Aorta (tissue), 5 donors: ENCODE data around the gene ZBTB7C. TPM values are rescaled to one million over a fixed set of nuclear protein-coding genes. Genes with fewer than 3 reads are reported as not detected.
A peak's percentile ranks its signal among the peaks of the same experiment; 100 is the strongest.

ENCODE experiments used
- ATAC-seq: fragments of 200-7000 bp; cut with Tn5 transposase; one replicate; pipeline ENCODE4 v1.9.1; 2022; ENCODE audit warnings: moderate library complexity; ENCODE audit not compliant: low FRiP score
- DNase-seq, 2 donors: peaks; one replicate each; pipeline ENCODE4 v3.0.0-alpha.2; 2020
- H3K27ac ChIP-seq, 2 donors: one replicate each; pipeline ENCODE4 v1.5.1; 2013; ENCODE audit warnings: low read length in 2 of 2, mild to moderate bottlenecking in 2 of 2, moderate library complexity in 2 of 2, control low read depth in 1 of 2, inconsistent platforms in 1 of 2, low read depth in 1 of 2
- H3K27me3 ChIP-seq, 2 donors: one replicate each; pipeline ENCODE4 v1.6.1; 2013; ENCODE audit warnings: control low read depth in 1 of 2, low read length in 1 of 2, mild to moderate bottlenecking in 1 of 2, moderate library complexity in 1 of 2; ENCODE audit not compliant: insufficient read depth in 2 of 2, control insufficient read depth in 1 of 2
- H3K36me3 ChIP-seq, 2 donors: one replicate each; pipeline ENCODE4 v1.6.1; 2013; ENCODE audit warnings: control low read depth in 1 of 2, low read length in 1 of 2, mild to moderate bottlenecking in 1 of 2; ENCODE audit not compliant: insufficient read depth in 2 of 2, control insufficient read depth in 1 of 2
- H3K4me1 ChIP-seq, 2 donors: one replicate each; pipeline ENCODE4 v1.6.1; 2013; ENCODE audit warnings: low read length in 2 of 2, control low read depth in 1 of 2, mild to moderate bottlenecking in 1 of 2, moderate library complexity in 1 of 2; ENCODE audit not compliant: insufficient read depth in 2 of 2, control insufficient read depth in 1 of 2
- H3K4me3 ChIP-seq, 2 donors: one replicate each; pipeline ENCODE4 v1.5.1; 2013; ENCODE audit warnings: low read length in 2 of 2, control low read depth in 1 of 2, mild to moderate bottlenecking in 1 of 2
- H3K9me3 ChIP-seq: one replicate; pipeline ENCODE4 v1.6.1; 2013; ENCODE audit warnings: mild to moderate bottlenecking, low read length; ENCODE audit not compliant: control insufficient read depth
- WGBS, 2 donors: extraction: QIAGEN DNeasy Blood & Tissue Kit; methylation state at CpG; one replicate each; pipeline ENCODE4 v1.1.7; 2013; 5-methylcytosine and 5-hydroxymethylcytosine counted together
- intact Hi-C, 2 donors: fragments of 100-400 bp; cut with DNase I; formaldehyde crosslinking; loops; one replicate each; pipeline versions ENCODE4 v1.14.2 to v1.15.0; 2022
- polyA plus RNA-seq, 2 donors: library from polyadenylated mRNA; stranded (reverse); fragments of 200-250 nt; gene quantifications; one replicate each; pipeline ENCODE4 v1.2.3, GENCODE V29; 2013
- total RNA-seq, 2 donors: library from RNA; stranded (reverse); fragmentation: NEBNext Ultra II Directional; extraction: Animal tissue kit (Norgen Biotek cat#: 25700); gene quantifications; one replicate each; pipeline ENCODE4 v1.2.1, GENCODE V29; 2021
- donor health status: healthy with polysubstance abuse.
- donor health status: Bipolar disorder and iron deficiency.
- donor health status: DM: no; HTN: no; CAD: no.
- donor health status: DM: no; HTN: no; CAD: no.
- donor health status: DM: yes; HTN: yes; CAD: no.

Gene ZBTB7C
- total and polyA plus RNA-seq, 4 donors: 0.69 to 22.4 (median 10.0) TPM

DNA sequence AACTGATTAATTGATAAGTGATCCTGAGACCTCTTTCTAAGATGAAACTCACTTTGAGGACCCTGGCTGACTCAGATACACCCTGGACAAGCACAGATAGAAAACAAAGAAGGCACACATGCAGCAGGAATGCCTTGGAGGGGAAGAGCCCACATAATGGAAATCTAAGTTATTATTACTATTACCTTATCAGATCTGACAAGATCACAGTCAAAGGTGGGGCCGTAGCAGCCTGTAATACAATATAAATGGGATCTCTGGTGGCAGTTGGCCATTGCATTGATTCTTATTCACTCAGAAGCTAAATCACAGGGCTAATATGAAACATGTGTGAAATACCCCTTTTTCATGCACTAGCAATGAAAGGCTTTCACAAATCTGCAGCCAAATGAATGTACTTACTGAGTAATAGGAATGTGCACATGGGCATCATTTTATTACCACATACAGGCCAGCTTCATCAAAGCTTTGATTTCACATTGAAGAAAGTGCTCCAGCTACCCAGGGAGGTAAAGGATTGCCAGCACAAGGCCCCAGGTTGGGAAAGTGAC lies 84.0 kb downstream of the ZBTB7C start:
- intact Hi-C loops: loop anchor here in 1 of 2 donors (5.0 to 10.0 kb wide), 2 partner anchors 117 to 160 kb away; no protein-coding TSS in a partner anchor
- DNase-seq: no peak
- H3K9me3 ChIP-seq: no peaks in the 10 kb centered on the region

DNA sequence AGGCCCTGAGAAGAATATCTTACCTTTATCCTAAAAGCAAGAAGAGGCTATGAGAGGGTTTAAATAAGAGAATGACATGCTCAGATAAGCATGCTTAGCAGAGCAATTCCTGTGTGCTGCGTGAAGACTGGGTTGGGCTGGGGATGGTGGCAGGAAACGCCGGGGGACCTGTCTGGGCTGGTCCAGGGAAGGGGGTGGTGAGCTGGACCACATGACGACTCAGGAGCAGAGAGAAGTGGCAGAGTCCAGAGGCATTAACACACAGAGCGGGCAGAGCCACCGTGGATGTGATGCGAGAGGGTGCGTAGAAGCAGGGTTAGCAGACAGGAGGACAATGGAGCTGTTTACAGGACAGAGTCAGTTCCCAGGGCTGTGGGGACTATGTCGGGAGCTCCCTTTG lies 84.5 kb downstream of the ZBTB7C start:
- WGBS, 2 donors: 93 to 95% methylated on average over 9 of the region's 9 CpGs
- Histone ChIP-seq H3K9me3 (no peaks in the 10 kb centered on the region), H3K27ac (no peak overlapping the region), H3K27me3 (no peaks in the 10 kb centered on the region), H3K4me3 (no peak overlapping the region), H3K36me3 (no peaks in the 10 kb centered on the region), H3K4me1 (peaks cover 0 to 7% of the 10 kb centered on the region in 2 donors)
- intact Hi-C loops: loop anchor here in 1 of 2 donors (5.0 to 10.0 kb wide), 2 partner anchors 118 to 160 kb away; no protein-coding TSS in a partner anchor
- ATAC-seq (no peak), DNase-seq (peak in 1 of 2 donors; percentile 28)

More for the DNA sequence above, 84.0 kb downstream of the ZBTB7C start:
- Histone ChIP-seq H3K36me3 (no peaks in the 10 kb centered on the region), H3K27ac (no peak overlapping the region), H3K4me3 (no peak overlapping the region), H3K4me1 (peaks cover 0 to 11% of the 10 kb centered on the region in 2 donors), H3K27me3 (no peaks in the 10 kb centered on the region)
- WGBS, 2 donors: 96 to 99% methylated on average over 1 of the region's 1 CpG
- ATAC-seq: no peak

DNA sequence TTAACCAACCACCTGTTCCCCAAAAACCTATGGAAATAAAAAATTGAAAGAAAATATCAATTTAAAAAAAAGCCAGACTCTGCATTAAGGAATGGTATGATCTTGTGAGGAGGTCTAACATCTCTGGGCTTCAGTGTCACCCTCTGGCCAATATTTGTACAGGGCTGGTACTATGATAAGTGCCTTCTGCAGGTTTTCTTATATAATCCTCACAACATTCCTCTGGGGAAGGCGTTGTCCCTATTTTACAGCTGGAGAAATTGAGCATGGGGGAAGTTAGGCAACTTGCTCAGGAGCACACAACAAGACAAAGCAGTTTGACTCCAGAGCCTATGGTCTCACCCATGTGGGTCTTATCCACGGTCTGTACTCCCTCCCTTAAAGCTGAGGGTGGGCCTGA lies 86.0 kb downstream of the ZBTB7C start:
- Histone ChIP-seq H3K9me3 (no peaks in the 10 kb centered on the region), H3K4me3 (no peak overlapping the region), H3K27me3 (no peaks in the 10 kb centered on the region), H3K4me1 (no peaks in the 10 kb centered on the region), H3K27ac (no peak overlapping the region), H3K36me3 (no peaks in the 10 kb centered on the region)
- WGBS, 2 donors: 96 to 100% methylated on average over 2 of the region's 2 CpGs
- ATAC-seq: no peak
- intact Hi-C loops: loop anchor here in 1 of 2 donors (10.0 kb wide), 1 partner anchor 158 kb away; no protein-coding TSS in a partner anchor
- no peak for DNase-seq

DNA sequence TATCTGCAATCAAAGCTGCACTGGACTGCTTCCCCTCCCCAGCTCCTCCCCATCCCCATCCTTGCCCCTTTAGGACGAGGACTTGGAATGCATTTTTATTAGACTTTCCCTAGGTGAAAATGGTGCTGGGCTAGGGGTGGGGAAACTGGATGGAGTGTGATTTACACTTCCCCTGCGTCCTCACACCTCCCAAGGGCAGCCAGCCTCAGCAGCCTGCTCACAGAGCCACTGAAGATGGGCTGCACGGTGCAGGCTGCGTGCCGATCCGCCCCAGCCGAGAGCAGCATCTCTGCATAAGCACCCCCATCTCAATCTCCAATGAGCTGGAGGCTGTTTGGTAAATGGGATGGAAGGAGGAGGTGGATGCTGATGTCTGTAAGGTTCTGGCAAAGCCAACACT lies 87.6 kb downstream of the ZBTB7C start:
- ATAC-seq (no peak), DNase-seq (no peak)
- H3K27me3 ChIP-seq: no peaks in the 10 kb centered on the region
- WGBS, 2 donors: 96% methylated on average over 7 of the region's 7 CpGs
- H3K27ac ChIP-seq: no peak overlapping the region
- H3K36me3 ChIP-seq: no peaks in the 10 kb centered on the region
- H3K9me3 ChIP-seq: no peaks in the 10 kb centered on the region
- intact Hi-C loops: loop anchor here in 1 of 2 donors (10.0 kb wide), 1 partner anchor 157 kb away; no protein-coding TSS in a partner anchor
- no peak overlapping the region for H3K4me3 ChIP-seq
- no peaks in the 10 kb centered on the region for H3K4me1 ChIP-seq

DNA sequence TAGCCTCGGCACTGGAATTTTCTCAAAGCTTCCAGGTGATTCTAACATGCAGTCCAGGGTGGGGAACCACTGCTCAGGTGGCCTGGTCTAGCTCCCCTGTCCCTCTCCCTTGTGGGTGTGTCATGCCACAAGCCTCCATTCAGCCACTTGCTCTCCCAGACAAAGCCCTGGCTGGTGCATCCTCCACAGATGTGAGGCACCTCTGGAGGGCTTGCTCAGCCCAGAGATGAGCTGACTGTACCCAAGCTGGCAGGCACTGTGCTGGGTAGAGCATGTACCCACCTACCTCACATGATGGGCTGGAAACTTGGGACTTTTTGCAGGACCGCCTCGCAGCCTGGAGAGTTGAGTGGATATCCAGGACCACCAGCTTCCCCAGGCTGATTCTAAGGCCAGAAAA lies 88.1 kb downstream of the ZBTB7C start:
- no peaks in the 10 kb centered on the region for H3K4me1 ChIP-seq
- DNase-seq (no peak), ATAC-seq (no peak)
- no peaks in the 10 kb centered on the region for H3K36me3 ChIP-seq
- H3K4me3 ChIP-seq: no peak overlapping the region
- H3K27ac ChIP-seq: no peak overlapping the region
- intact Hi-C loops: loop anchor here in 1 of 2 donors (10.0 kb wide), 1 partner anchor 156 kb away; no protein-coding TSS in a partner anchor
- no peaks in the 10 kb centered on the region for H3K9me3 ChIP-seq
- WGBS, 2 donors: 95 to 100% methylated on average over 3 of the region's 3 CpGs
- H3K27me3 ChIP-seq: no peaks in the 10 kb centered on the region

DNA sequence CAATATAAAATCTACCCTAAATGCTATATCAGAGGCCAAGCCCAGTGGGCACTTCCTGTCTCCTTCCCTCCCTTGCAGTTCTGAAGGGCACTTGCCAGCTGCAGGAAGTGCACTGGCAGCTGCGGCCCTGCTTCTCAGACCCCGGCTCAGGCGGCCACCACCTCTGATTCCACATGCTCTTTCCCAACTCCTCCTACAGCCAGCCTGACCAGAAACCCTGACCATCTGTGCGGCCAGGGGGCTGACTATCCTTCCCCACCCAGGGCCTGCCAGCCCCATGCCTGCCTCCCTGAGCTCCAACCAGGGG lies 88.6 kb downstream of the ZBTB7C start:
- DNase-seq: no peak
- no peak overlapping the region for H3K4me3 ChIP-seq
- no peaks in the 10 kb centered on the region for H3K4me1 ChIP-seq
- no peaks in the 10 kb centered on the region for H3K27me3 ChIP-seq
- intact Hi-C loops: loop anchor here in 1 of 2 donors (10.0 kb wide), 1 partner anchor 156 kb away; no protein-coding TSS in a partner anchor
- WGBS, 2 donors: 71 to 75% methylated on average over 4 of the region's 4 CpGs
- no peak for ATAC-seq
- no peaks in the 10 kb centered on the region for H3K9me3 ChIP-seq
- no peaks in the 10 kb centered on the region for H3K36me3 ChIP-seq
- no peak overlapping the region for H3K27ac ChIP-seq

DNA sequence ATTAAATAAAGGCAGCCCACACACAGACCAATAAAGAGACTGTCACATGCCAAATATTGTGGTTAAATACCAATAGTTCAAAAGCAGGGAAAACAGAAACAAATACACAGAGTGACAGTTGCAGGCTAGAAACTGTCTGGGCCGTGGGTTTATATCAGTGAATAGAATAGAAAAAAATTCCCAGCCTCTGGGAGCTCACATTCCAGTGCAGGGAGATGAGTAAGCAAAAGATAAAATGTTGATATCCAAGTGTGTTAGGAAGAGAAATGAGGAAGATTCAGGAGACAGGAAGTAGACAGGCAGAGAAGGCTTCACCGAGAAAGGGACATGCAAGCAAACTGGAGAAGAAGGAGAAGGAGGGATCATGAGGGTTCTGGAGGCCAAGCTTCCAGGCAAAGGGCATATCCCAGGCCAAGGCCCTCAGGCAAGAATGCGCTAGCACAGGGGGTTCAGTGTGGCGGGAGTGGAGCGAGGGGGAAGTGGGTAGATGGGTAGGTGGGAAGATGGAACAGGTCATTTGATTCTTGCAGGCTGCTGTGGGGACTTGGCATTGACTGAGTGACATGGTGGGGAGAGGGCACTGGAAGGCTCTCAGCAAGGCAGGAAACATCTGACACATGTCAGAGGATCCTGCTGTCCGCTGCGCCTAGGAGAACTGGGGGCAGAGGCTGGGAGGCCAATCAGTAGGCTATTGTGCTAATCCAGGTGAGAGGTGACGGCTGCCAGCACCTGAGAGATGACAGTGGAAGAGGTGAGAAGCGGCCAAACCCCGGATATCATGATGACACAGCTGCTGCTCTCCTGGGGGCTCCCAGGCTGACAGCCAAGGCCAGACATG lies 89.2 kb downstream of the ZBTB7C start:
- 88 to 90% methylated on average over 10 of the region's 10 CpGs for WGBS, 2 donors
- ATAC-seq: no peak
- intact Hi-C loops: loop anchor here in 1 of 2 donors (10.0 kb wide), 2 partner anchors 45 to 155 kb away; no protein-coding TSS in a partner anchor
- H3K4me1 ChIP-seq: no peaks in the 10 kb centered on the region
- no peaks in the 10 kb centered on the region for H3K36me3 ChIP-seq
- H3K9me3 ChIP-seq: no peaks in the 10 kb centered on the region
- no peak overlapping the region for H3K4me3 ChIP-seq
- H3K27ac ChIP-seq: no peak overlapping the region
- H3K27me3 ChIP-seq: no peaks in the 10 kb centered on the region
- DNase-seq: no peak

DNA sequence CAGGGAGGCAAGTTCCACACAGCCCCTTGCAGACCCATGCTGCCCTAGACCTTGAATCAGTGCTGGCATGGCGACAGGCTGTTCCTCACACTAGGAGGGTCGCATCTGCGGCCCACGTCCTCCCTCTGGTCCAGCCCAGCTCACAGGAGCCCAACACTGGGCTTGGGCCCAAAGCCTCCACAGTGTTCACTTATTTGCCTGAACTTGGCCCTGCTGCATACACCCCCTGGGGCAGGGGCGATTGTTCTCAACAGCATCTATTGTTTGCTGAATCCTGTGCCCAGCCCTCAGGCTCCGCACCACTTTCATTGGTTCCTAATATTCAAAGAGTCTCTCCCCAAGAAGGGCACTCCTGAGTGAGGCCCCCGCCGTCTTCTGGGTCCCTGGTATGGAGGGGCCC lies 90.7 kb downstream of the ZBTB7C start:
- Histone ChIP-seq H3K9me3 (no peaks in the 10 kb centered on the region), H3K27ac (no peak overlapping the region), H3K4me3 (no peak overlapping the region), H3K27me3 (no peaks in the 10 kb centered on the region), H3K4me1 (no peaks in the 10 kb centered on the region), H3K36me3 (no peaks in the 10 kb centered on the region)
- ATAC-seq (no peak), DNase-seq (no peak)
- intact Hi-C loops: loop anchor here in 1 of 2 donors (10.0 kb wide), 1 partner anchor 46 kb away; no protein-coding TSS in a partner anchor
- 93 to 95% methylated on average over 8 of the region's 8 CpGs for WGBS, 2 donors
